ENCODE results near the gene LRBA.

DNA sequence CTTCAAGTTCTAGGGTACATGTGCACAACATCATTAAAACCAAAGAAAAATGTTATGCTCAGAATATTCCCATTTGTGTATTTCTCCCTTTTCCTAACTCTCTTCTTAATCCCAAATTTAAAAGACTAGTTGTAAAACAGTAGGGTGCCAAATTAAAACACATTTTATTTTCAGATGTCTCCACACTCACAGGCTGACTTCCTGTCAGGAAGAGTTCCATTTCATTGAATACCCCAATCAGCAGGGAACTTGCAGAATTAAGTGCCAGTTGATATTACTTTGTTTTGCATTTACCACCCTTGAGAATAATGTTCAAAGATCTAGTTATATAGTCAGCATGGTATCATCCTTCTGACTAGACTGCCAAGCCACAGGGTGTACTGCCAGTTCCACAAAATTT is 225.2 kb downstream of the LRBA start:
- TF ChIP-seq, protein P1, sequence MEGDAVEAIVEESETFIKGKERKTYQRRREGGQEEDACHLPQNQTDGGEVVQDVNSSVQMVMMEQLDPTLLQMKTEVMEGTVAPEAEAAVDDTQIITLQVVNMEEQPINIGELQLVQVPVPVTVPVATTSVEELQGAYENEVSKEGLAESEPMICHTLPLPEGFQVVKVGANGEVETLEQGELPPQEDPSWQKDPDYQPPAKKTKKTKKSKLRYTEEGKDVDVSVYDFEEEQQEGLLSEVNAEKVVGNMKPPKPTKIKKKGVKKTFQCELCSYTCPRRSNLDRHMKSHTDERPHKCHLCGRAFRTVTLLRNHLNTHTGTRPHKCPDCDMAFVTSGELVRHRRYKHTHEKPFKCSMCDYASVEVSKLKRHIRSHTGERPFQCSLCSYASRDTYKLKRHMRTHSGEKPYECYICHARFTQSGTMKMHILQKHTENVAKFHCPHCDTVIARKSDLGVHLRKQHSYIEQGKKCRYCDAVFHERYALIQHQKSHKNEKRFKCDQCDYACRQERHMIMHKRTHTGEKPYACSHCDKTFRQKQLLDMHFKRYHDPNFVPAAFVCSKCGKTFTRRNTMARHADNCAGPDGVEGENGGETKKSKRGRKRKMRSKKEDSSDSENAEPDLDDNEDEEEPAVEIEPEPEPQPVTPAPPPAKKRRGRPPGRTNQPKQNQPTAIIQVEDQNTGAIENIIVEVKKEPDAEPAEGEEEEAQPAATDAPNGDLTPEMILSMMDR (IDR thresholded peaks at IDR 0.05), result no peak
- TF ChIP-seq POLR2A (IDR thresholded peaks at IDR 0.05) (no peak), EP300 (IDR thresholded peaks at IDR 0.05) (no peak)

Data from ovary (tissue), 3 donors.